ENCODE data around the gene PTTG2. TPM values are rescaled to one million over a fixed set of nuclear protein-coding genes. Genes with fewer than 3 reads are reported as not detected.

Gene PTTG2
- total and polyA plus RNA-seq, 9 donors, result 0.13 to 2.3 (median 0.56) TPM; not detected in 1

- WGBS, 3 donors, result 23 to 48% (median 38%) methylated on average over 1 of the region's 1 CpG
- intact Hi-C loops (cut with DNase I), result no loop called here
- TF ChIP-seq POLR2A (IDR thresholded peaks at IDR 0.05), result no peak
- TF ChIP-seq CTCF (IDR thresholded peaks at IDR 0.05), result no peak
- TF ChIP-seq EP300 (IDR thresholded peaks at IDR 0.05), result no peak
- Histone ChIP-seq H3K27ac (no peak overlapping the region), H3K27me3 (no peaks in the 10 kb centered on the region), H3K4me1 (ENCODE audit: insufficient read depth) (no peaks in the 10 kb centered on the region), H3K36me3 (no peaks in the 10 kb centered on the region), H3K9me3 (no peaks in the 10 kb centered on the region), H3K4me3 (no peak overlapping the region)
- DNase-seq, result no peak
Measured at GRCh38 chr4:37953156-37953555, 7.0 kb upstream of the PTTG2 start.

- Histone ChIP-seq H3K36me3 (no peaks in the 10 kb centered on the region), H3K9me3 (no peaks in the 10 kb centered on the region), H3K4me1 (ENCODE audit: insufficient read depth) (no peaks in the 10 kb centered on the region), H3K27me3 (no peaks in the 10 kb centered on the region), H3K4me3 (no peak overlapping the region), H3K27ac (no peak overlapping the region)
- WGBS, 3 donors, result 47 to 61% (median 54%) methylated on average over 7 of the region's 7 CpGs
- no peak for TF ChIP-seq POLR2A (IDR thresholded peaks at IDR 0.05)
- TF ChIP-seq CTCF (IDR thresholded peaks at IDR 0.05), result no peak
- TF ChIP-seq EP300 (IDR thresholded peaks at IDR 0.05), result no peak
- no peak for DNase-seq
- intact Hi-C loops (cut with DNase I), result no loop called here
Measured at GRCh38 chr4:37953620-37954293, 6.4 kb upstream of the PTTG2 start.

- Histone ChIP-seq H3K4me1 (ENCODE audit: insufficient read depth) (no peaks in the 10 kb centered on the region), H3K27me3 (no peaks in the 10 kb centered on the region), H3K4me3 (no peak overlapping the region), H3K9me3 (no peaks in the 10 kb centered on the region), H3K36me3 (no peaks in the 10 kb centered on the region), H3K27ac (no peak overlapping the region)
- 58 to 64% (median 59%) methylated on average over 4 of the region's 4 CpGs for WGBS, 3 donors
- DNase-seq, result no peak
- TF ChIP-seq EP300 (IDR thresholded peaks at IDR 0.05), result no peak
- TF ChIP-seq CTCF (IDR thresholded peaks at IDR 0.05), result no peak
- no peak for TF ChIP-seq POLR2A (IDR thresholded peaks at IDR 0.05)
- intact Hi-C loops (cut with DNase I), result no loop called here
Measured at GRCh38 chr4:37956941-37957340, 3.3 kb upstream of the PTTG2 start.

GRCh38 chr4:37958932-37959331 is 1.3 kb upstream of the PTTG2 start:
- no peaks in the 10 kb centered on the region for H3K27me3 ChIP-seq
- intact Hi-C loops (cut with DNase I), result no loop called here
- no peak for DNase-seq
- H3K36me3 ChIP-seq, result no peaks in the 10 kb centered on the region
- no peak overlapping the region for H3K4me3 ChIP-seq
- no peaks in the 10 kb centered on the region for H3K9me3 ChIP-seq
- WGBS, 3 donors, result 81 to 90% (median 82%) methylated on average over 6 of the region's 6 CpGs
- TF ChIP-seq CTCF (IDR thresholded peaks at IDR 0.05) (no peak), EP300 (IDR thresholded peaks at IDR 0.05) (no peak), POLR2A (IDR thresholded peaks at IDR 0.05) (no peak)
- H3K27ac ChIP-seq, result no peak overlapping the region
- no peaks in the 10 kb centered on the region for H3K4me1 ChIP-seq (ENCODE audit: insufficient read depth)
